Muscle layer of colon (tissue), 2 donors: ENCODE results near the gene NPAS3.

Source experiments
- H3K27ac ChIP-seq: one replicate; pipeline ENCODE4 v1.7.0; 2013; ENCODE audit warnings: low read depth, mild to moderate bottlenecking, low read length, moderate library complexity
- H3K27me3 ChIP-seq, 2 donors: one replicate each; pipeline ENCODE4 v1.7.0; 2013; ENCODE audit warnings: low read length in 2 of 2, mild to moderate bottlenecking in 2 of 2; ENCODE audit not compliant: insufficient read depth in 2 of 2, control insufficient read depth in 1 of 2
- H3K36me3 ChIP-seq: one replicate; pipeline ENCODE4 v1.7.0; 2013; ENCODE audit warnings: mild to moderate bottlenecking, low read length; ENCODE audit not compliant: insufficient read depth
- H3K4me1 ChIP-seq: one replicate; pipeline ENCODE4 v1.7.0; 2013; ENCODE audit warnings: mild to moderate bottlenecking, low read length; ENCODE audit not compliant: insufficient read depth
- H3K4me3 ChIP-seq, 2 donors: one replicate each; pipeline ENCODE4 v1.7.0; 2013; ENCODE audit warnings: low read length in 2 of 2, low read depth in 1 of 2, mild to moderate bottlenecking in 1 of 2, moderate library complexity in 1 of 2
- H3K9ac ChIP-seq: one replicate; pipeline ENCODE4 v1.7.0; 2013; ENCODE audit warnings: low read length
- H3K9me3 ChIP-seq: one replicate; pipeline ENCODE4 v1.7.0; 2013; ENCODE audit warnings: mild to moderate bottlenecking, low read length
- donor health status: abdominal sarcoma.
- donor health status: Adenocarcinoma of cecum.

Gene NPAS3

GRCh38 chr14:33737446-33737845 lies 798.8 kb downstream of the NPAS3 start:
- no peaks in the 10 kb centered on the region for H3K36me3 ChIP-seq
- H3K4me1 ChIP-seq: no peaks in the 10 kb centered on the region
- no peak overlapping the region for H3K4me3 ChIP-seq
- no peaks in the 10 kb centered on the region for H3K27me3 ChIP-seq
- no peaks in the 10 kb centered on the region for H3K9me3 ChIP-seq
- no peak overlapping the region for H3K9ac ChIP-seq
- H3K27ac ChIP-seq: no peak overlapping the region

- H3K27ac ChIP-seq: no peak overlapping the region
Measured at GRCh38 chr14:33738029-33738428, 799.4 kb downstream of the NPAS3 start.

GRCh38 chr14:33738491-33738890 lies 799.8 kb downstream of the NPAS3 start:
- no peak overlapping the region for H3K9ac ChIP-seq
- no peaks in the 10 kb centered on the region for H3K4me1 ChIP-seq
- no peaks in the 10 kb centered on the region for H3K27me3 ChIP-seq
- H3K27ac ChIP-seq: no peak overlapping the region
- H3K9me3 ChIP-seq: peaks cover 4% of the 10 kb centered on the region
- no peak overlapping the region for H3K4me3 ChIP-seq
- no peaks in the 10 kb centered on the region for H3K36me3 ChIP-seq

More at GRCh38 chr14:33738029-33738428, 799.4 kb downstream of the NPAS3 start:
- Histone ChIP-seq H3K4me3 (no peak overlapping the region), H3K27me3 (no peaks in the 10 kb centered on the region), H3K4me1 (no peaks in the 10 kb centered on the region), H3K9ac (no peak overlapping the region), H3K36me3 (no peaks in the 10 kb centered on the region), H3K9me3 (peaks cover 2% of the 10 kb centered on the region)

GRCh38 chr14:33740531-33740930 lies 801.9 kb downstream of the NPAS3 start:
- H3K9me3 ChIP-seq: peaks cover 4% of the 10 kb centered on the region
- H3K36me3 ChIP-seq: no peaks in the 10 kb centered on the region
- H3K4me3 ChIP-seq: no peak overlapping the region
- no peaks in the 10 kb centered on the region for H3K4me1 ChIP-seq
- no peak overlapping the region for H3K9ac ChIP-seq
- no peaks in the 10 kb centered on the region for H3K27me3 ChIP-seq
- no peak overlapping the region for H3K27ac ChIP-seq

- no peak overlapping the region for H3K9ac ChIP-seq
- no peak overlapping the region for H3K27ac ChIP-seq
- H3K27me3 ChIP-seq: no peaks in the 10 kb centered on the region
- no peaks in the 10 kb centered on the region for H3K4me1 ChIP-seq
- H3K36me3 ChIP-seq: no peaks in the 10 kb centered on the region
- H3K4me3 ChIP-seq: no peak overlapping the region
- H3K9me3 ChIP-seq: peaks cover 4% of the 10 kb centered on the region
Measured at GRCh38 chr14:33742166-33742565, 803.5 kb downstream of the NPAS3 start.

- H3K4me1 ChIP-seq: no peaks in the 10 kb centered on the region
- H3K27ac ChIP-seq: no peak overlapping the region
- H3K9ac ChIP-seq: no peak overlapping the region
- H3K4me3 ChIP-seq: no peak overlapping the region
- peaks cover 4% of the 10 kb centered on the region for H3K9me3 ChIP-seq
- H3K36me3 ChIP-seq: no peaks in the 10 kb centered on the region
- H3K27me3 ChIP-seq: no peaks in the 10 kb centered on the region
Measured at GRCh38 chr14:33745163-33745562, 806.5 kb downstream of the NPAS3 start.

- Histone ChIP-seq H3K27ac (no peak overlapping the region), H3K4me1 (no peaks in the 10 kb centered on the region), H3K9me3 (peaks cover 4% of the 10 kb centered on the region), H3K9ac (no peak overlapping the region), H3K36me3 (no peaks in the 10 kb centered on the region), H3K27me3 (no peaks in the 10 kb centered on the region), H3K4me3 (no peak overlapping the region)
Measured at GRCh38 chr14:33747749-33748148, 809.1 kb downstream of the NPAS3 start.

GRCh38 chr14:33754261-33754660 lies 815.6 kb downstream of the NPAS3 start:
- Histone ChIP-seq H3K9ac (no peak overlapping the region), H3K9me3 (no peaks in the 10 kb centered on the region), H3K4me1 (no peaks in the 10 kb centered on the region), H3K36me3 (no peaks in the 10 kb centered on the region), H3K27me3 (no peaks in the 10 kb centered on the region), H3K4me3 (no peak overlapping the region), H3K27ac (no peak overlapping the region)

GRCh38 chr14:33755358-33755757 lies 816.7 kb downstream of the NPAS3 start:
- Histone ChIP-seq H3K27me3 (no peaks in the 10 kb centered on the region), H3K36me3 (no peaks in the 10 kb centered on the region), H3K9ac (no peak overlapping the region), H3K27ac (no peak overlapping the region), H3K9me3 (no peaks in the 10 kb centered on the region), H3K4me3 (no peak overlapping the region), H3K4me1 (no peaks in the 10 kb centered on the region)

GRCh38 chr14:33756833-33757232 lies 818.2 kb downstream of the NPAS3 start:
- Histone ChIP-seq H3K9me3 (no peaks in the 10 kb centered on the region), H3K36me3 (no peaks in the 10 kb centered on the region), H3K9ac (no peak overlapping the region), H3K27me3 (no peaks in the 10 kb centered on the region), H3K4me1 (no peaks in the 10 kb centered on the region), H3K27ac (no peak overlapping the region), H3K4me3 (no peak overlapping the region)

GRCh38 chr14:33758547-33758946 lies 819.9 kb downstream of the NPAS3 start:
- Histone ChIP-seq H3K4me1 (no peaks in the 10 kb centered on the region), H3K27ac (no peak overlapping the region)

GRCh38 chr14:33762161-33762851 lies 823.6 kb downstream of the NPAS3 start:
- no peaks in the 10 kb centered on the region for H3K4me1 ChIP-seq
- H3K36me3 ChIP-seq: no peaks in the 10 kb centered on the region
- no peak overlapping the region for H3K4me3 ChIP-seq
- H3K27me3 ChIP-seq: no peaks in the 10 kb centered on the region
- no peak overlapping the region for H3K9ac ChIP-seq
- no peak overlapping the region for H3K27ac ChIP-seq
- H3K9me3 ChIP-seq: no peaks in the 10 kb centered on the region

More at GRCh38 chr14:33758547-33758946, 819.9 kb downstream of the NPAS3 start:
- Histone ChIP-seq H3K4me3 (no peak overlapping the region), H3K9me3 (no peaks in the 10 kb centered on the region), H3K27me3 (no peaks in the 10 kb centered on the region), H3K36me3 (no peaks in the 10 kb centered on the region), H3K9ac (no peak overlapping the region)
